DOHH2 (cell line): Measurements from ENCODE around the gene GNB1L.

Source experiments
- H3F3A ChIP-seq: fragments of 200-600 bp; sonication (generic), shearing (Covaris generic); 2 replicates; pipeline ENCODE4 v1.6.0; 2016; ENCODE audit warnings: antibody characterized with exemption, mild to moderate bottlenecking; ENCODE audit not compliant: control insufficient read depth, insufficient read depth
- H3K27ac ChIP-seq: fragments of 200-600 bp; sonication (generic); 2 replicates; pipeline ENCODE4 v1.5.1; 2014; ENCODE audit warnings: low read depth, mild to moderate bottlenecking, low read length, moderate library complexity
- H3K27me3 ChIP-seq: fragments of 200-600 bp; sonication (generic); 2 replicates; pipeline ENCODE4 v1.6.1; 2014; ENCODE audit warnings: mild to moderate bottlenecking, low read length, mixed read lengths; ENCODE audit not compliant: control insufficient read depth
- H3K36me3 ChIP-seq: fragments of 200-600 bp; sonication (generic); 2 replicates; pipeline ENCODE4 v1.6.1; 2014; ENCODE audit warnings: mild to moderate bottlenecking, low read length, moderate library complexity, mixed read lengths; ENCODE audit not compliant: control insufficient read depth
- H3K4me1 ChIP-seq: fragments of 200-600 bp; sonication (generic); 2 replicates; pipeline ENCODE4 v1.6.1; 2014; ENCODE audit warnings: mild to moderate bottlenecking, low read length, mixed read lengths; ENCODE audit not compliant: control insufficient read depth
- H3K4me2 ChIP-seq: fragments of 200-600 bp; sonication (generic); 2 replicates; pipeline ENCODE4 v1.6.0; 2014; ENCODE audit warnings: mild to moderate bottlenecking, low read length, moderate library complexity
- H3K4me3 ChIP-seq: fragments of 200-600 bp; sonication (generic); 2 replicates; pipeline ENCODE4 v1.5.1; 2014; ENCODE audit warnings: mild to moderate bottlenecking, low read length, mixed read lengths
- H3K79me2 ChIP-seq: fragments of 200-600 bp; sonication (generic); 2 replicates; pipeline ENCODE4 v1.6.1; 2014; ENCODE audit warnings: mild to moderate bottlenecking, low read length, mixed read lengths; ENCODE audit not compliant: control insufficient read depth
- H3K9me2 ChIP-seq: fragments of 200-600 bp; sonication (generic); replicated peaks from 2 replicates; pipeline ENCODE4 v1.6.1; 2014; ENCODE audit warnings: mild to moderate bottlenecking, low read length, mixed read lengths; ENCODE audit not compliant: control insufficient read depth
- H3K9me3 ChIP-seq: fragments of 200-600 bp; sonication (generic); 2 replicates; pipeline ENCODE4 v1.6.1; 2014; ENCODE audit warnings: antibody characterized with exemption, low read length, mixed read lengths; ENCODE audit not compliant: control insufficient read depth, insufficient read depth
- H4K20me1 ChIP-seq: fragments of 200-600 bp; sonication (generic); 2 replicates; pipeline ENCODE4 v1.6.0; 2014; ENCODE audit warnings: low read depth, mild to moderate bottlenecking, antibody characterized with exemption, low read length, moderate library complexity; ENCODE audit not compliant: control insufficient read depth, insufficient read depth
- CTCF ChIP-seq: fragments of 200-600 bp; sonication (generic); IDR thresholded peaks from one replicate; pipeline ENCODE4 v1.5.1; 2014; ENCODE audit warnings: antibody characterized with exemption, mild to moderate bottlenecking, low read depth, low read length; ENCODE audit not compliant: poor library complexity, severe bottlenecking
- EZH2phosphoT487 ChIP-seq: fragments of 200-600 bp; sonication (generic); IDR thresholded peaks from 2 replicates; pipeline ENCODE4 v1.6.1; 2017; ENCODE audit warnings: borderline replicate concordance, mild to moderate bottlenecking, antibody characterized with exemption, low read length, moderate library complexity, mixed read lengths

Gene GNB1L

DNA sequence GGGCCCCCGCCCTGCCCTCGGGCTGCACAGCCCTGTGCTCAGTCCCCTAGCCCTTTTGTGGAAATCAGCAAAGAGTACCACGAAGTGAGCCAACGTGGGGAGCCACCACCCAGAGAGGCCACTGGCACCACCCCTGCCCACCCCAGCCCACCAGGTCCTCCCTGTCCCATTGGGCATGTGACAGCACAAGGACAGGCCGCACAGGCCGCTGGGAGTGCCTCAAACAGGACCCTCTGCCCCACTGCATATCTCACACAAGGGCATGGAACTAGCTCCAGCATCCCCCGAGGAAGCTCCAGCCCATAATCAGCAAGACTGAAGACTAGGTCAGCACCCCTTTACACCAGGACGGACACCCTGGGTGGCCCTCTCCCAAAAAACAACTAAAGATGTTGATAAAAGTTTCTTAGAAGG lies 29.7 kb downstream of the GNB1L start:
- Histone ChIP-seq H3K9me3 (no peaks in the 10 kb centered on the region), H3K4me3 (no peak overlapping the region), H3K27ac (no peak overlapping the region), H4K20me1 (no peaks in the 10 kb centered on the region), H3K36me3 (no peaks in the 10 kb centered on the region), H3K9me2 (no peaks in the 10 kb centered on the region), H3K4me2 (no peak overlapping the region), H3F3A (no peaks in the 10 kb centered on the region), H3K79me2 (0 out of 2 replicates have a peak, but pooled peaks cover 3% of the 10 kb centered on the region), H3K27me3 (no peaks in the 10 kb centered on the region), H3K4me1 (no peaks in the 10 kb centered on the region)
- no peak for TF ChIP-seq EZH2phosphoT487
- no peak for TF ChIP-seq CTCF

DNA sequence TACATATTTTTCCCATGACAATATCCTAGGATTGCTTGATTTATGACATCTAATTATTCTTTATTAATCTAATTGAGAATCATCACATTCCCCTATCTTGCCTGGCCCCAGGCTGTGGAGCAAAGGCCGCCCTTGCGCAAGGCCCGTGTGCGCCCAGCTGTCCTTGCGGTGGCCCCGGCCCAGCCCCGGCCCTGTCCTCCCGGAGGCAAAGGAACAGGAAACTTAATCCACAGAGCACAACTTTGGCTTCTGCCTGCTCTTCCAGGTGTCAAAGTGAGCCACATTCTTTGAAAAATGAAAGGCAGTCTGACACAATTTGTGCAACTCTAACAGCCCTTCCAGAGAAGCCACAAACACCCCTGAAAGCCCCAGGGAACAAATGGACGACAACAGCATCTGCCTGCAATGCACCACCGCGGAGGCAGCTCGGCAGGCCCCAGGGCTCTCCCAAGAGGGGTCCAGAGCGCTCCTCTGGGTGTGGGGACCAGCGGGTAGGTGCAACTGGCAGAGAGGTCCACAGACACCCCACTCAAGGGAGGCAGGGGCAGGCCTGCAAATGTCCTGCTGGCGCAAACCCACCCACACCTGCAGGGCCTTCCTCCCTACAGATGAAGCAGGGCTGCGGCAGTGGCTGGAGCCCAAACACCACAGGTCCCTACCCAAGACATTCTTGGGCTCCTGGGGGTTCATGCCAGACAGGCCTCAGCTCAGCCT lies 30.3 kb downstream of the GNB1L start:
- TF ChIP-seq EZH2phosphoT487 = no peak
- no peak for TF ChIP-seq CTCF
- no peak overlapping the region for H3K4me3 ChIP-seq
- H3F3A ChIP-seq = no peaks in the 10 kb centered on the region
- no peak overlapping the region for H3K4me2 ChIP-seq
- 0 out of 2 replicates have a peak, but pooled peaks cover 3% of the 10 kb centered on the region for H3K79me2 ChIP-seq
- H4K20me1 ChIP-seq = no peaks in the 10 kb centered on the region
- no peaks in the 10 kb centered on the region for H3K9me2 ChIP-seq
- H3K27me3 ChIP-seq = no peaks in the 10 kb centered on the region
- no peaks in the 10 kb centered on the region for H3K9me3 ChIP-seq
- no peaks in the 10 kb centered on the region for H3K36me3 ChIP-seq
- H3K4me1 ChIP-seq = no peaks in the 10 kb centered on the region
- H3K27ac ChIP-seq = no peak overlapping the region

DNA sequence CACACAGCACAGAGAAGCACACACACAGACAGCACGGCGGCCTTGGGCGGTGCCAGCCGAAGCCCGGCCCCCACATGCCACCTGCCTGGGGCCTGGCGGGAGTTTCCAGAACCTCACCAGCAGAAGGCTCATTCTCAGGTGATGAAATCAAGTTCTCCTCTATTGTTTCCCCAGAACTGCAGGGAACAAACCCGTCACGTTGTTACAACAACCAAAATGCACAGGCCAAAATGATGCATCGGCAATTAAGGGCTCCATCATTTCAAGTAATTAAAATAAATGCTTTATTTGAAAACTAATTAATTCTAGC lies 30.8 kb downstream of the GNB1L start:
- Histone ChIP-seq H3F3A (no peaks in the 10 kb centered on the region), H3K9me2 (no peaks in the 10 kb centered on the region), H3K9me3 (no peaks in the 10 kb centered on the region), H3K4me3 (no peak overlapping the region), H3K4me2 (no peak overlapping the region), H3K27ac (no peak overlapping the region), H4K20me1 (no peaks in the 10 kb centered on the region), H3K36me3 (no peaks in the 10 kb centered on the region), H3K4me1 (no peaks in the 10 kb centered on the region), H3K27me3 (no peaks in the 10 kb centered on the region), H3K79me2 (0 out of 2 replicates have a peak, but pooled peaks cover 3% of the 10 kb centered on the region)
- TF ChIP-seq EZH2phosphoT487 (no peak), CTCF (no peak)
